Osteoblast (primary cell): Measurements from ENCODE around the gene TNFSF11. TPM values are rescaled to one million over a fixed set of nuclear protein-coding genes. Genes with fewer than 3 reads are reported as not detected.
A peak's percentile ranks its signal among the peaks of the same experiment; 100 is the strongest.

ENCODE experiments used
- DNase-seq: peaks from one replicate; pipeline ENCODE4 v3.0.0; 2011; ENCODE audit warnings: low spot score, mixed read lengths; ENCODE audit not compliant: insufficient read length; ENCODE audit errors: missing footprints
- H2AFZ ChIP-seq: 2 replicates; pipeline ENCODE4 v1.6.0; 2011; ENCODE audit warnings: mild to moderate bottlenecking, low read length
- H3K27ac ChIP-seq: 2 replicates; pipeline ENCODE4 v1.5.1; 2011; ENCODE audit warnings: mild to moderate bottlenecking, low read depth, low read length, moderate library complexity
- H3K27me3 ChIP-seq: 2 replicates; pipeline ENCODE4 v1.6.0; 2012; ENCODE audit warnings: mild to moderate bottlenecking, control low read depth, inconsistent platforms, low read length, moderate library complexity; ENCODE audit not compliant: insufficient read depth
- H3K36me3 ChIP-seq: 2 replicates; pipeline ENCODE4 v1.5.1; 2011; ENCODE audit warnings: mild to moderate bottlenecking, low read length, control low read depth, moderate library complexity; ENCODE audit not compliant: insufficient read depth
- H3K4me1 ChIP-seq: 2 replicates; pipeline ENCODE4 v1.5.1; 2011; ENCODE audit warnings: mild to moderate bottlenecking, low read length, control low read depth, moderate library complexity; ENCODE audit not compliant: insufficient read depth
- H3K4me2 ChIP-seq: 2 replicates; pipeline ENCODE4 v1.6.0; 2011; ENCODE audit warnings: mild to moderate bottlenecking, low read length; ENCODE audit not compliant: insufficient read depth
- H3K4me3 ChIP-seq: fragments of 200-600 bp; sonication (generic); 3 replicates; pipeline ENCODE4 v1.5.1; 2012; ENCODE audit warnings: mild to moderate bottlenecking, low read length, inconsistent platforms; ENCODE audit not compliant: insufficient read depth
- H3K79me2 ChIP-seq: 2 replicates; pipeline ENCODE4 v1.6.0; 2012; ENCODE audit warnings: mild to moderate bottlenecking, low read length, control low read depth, inconsistent platforms; ENCODE audit not compliant: insufficient read depth
- H3K9me3 ChIP-seq: 2 replicates; pipeline ENCODE4 v1.5.1; 2011; ENCODE audit warnings: low read depth, low read length, control low read depth
- H4K20me1 ChIP-seq: 2 replicates; pipeline ENCODE4 v1.6.0; 2012; ENCODE audit warnings: mild to moderate bottlenecking, low read length, control low read depth; ENCODE audit not compliant: insufficient read depth
- total RNA-seq: library from RNA; depleted of rRNA; stranded (reverse); fragments of >200 nt; gene quantifications from 2 replicates; pipeline ENCODE4 v1.2.3, GENCODE V29; 2012
- TF ChIP-seq, protein P1 (sequence below): IDR thresholded peaks from 2 replicates; pipeline ENCODE4 v1.5.1; 2011; ENCODE audit warnings: mild to moderate bottlenecking, low read depth, low read length, moderate library complexity; ENCODE audit errors: extremely low read depth

The TNFSF11 gene
- total RNA-seq, 1 donor: 0.72 TPM

DNA sequence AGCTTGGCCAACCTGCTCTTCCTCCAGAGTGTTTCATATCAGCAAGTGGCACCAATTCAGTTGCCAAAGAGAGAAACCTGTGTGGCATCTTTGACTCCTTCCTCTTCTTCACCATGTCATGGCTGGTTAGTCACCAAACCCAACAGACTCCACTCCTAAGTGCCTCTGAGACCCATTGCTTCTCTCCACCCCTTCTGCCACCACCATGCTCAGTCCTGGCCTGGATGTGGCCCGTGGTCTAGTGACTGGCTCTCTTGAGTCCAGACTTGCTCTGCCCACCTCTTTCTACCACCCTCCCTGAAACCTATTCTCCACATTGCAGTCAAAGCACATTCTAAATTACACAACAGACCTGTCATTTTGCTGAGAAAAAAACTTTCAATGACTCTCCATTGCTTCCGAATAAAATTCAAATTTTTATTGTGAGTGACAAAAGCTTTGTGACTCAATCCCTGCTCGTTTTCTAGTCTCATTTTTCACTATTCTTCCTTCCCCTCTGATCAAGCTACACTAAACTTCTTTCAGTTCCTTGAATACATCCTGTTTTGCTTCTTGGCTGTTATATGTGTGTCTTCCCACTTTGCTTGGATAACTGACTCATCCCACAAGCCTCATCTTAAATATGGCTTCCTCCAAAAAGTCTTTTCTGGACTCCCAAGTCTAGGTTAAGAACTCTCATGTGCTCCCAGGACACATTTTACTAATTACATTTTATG, 12.0 kb upstream of the TNFSF11 start:
- TF ChIP-seq, protein P1, sequence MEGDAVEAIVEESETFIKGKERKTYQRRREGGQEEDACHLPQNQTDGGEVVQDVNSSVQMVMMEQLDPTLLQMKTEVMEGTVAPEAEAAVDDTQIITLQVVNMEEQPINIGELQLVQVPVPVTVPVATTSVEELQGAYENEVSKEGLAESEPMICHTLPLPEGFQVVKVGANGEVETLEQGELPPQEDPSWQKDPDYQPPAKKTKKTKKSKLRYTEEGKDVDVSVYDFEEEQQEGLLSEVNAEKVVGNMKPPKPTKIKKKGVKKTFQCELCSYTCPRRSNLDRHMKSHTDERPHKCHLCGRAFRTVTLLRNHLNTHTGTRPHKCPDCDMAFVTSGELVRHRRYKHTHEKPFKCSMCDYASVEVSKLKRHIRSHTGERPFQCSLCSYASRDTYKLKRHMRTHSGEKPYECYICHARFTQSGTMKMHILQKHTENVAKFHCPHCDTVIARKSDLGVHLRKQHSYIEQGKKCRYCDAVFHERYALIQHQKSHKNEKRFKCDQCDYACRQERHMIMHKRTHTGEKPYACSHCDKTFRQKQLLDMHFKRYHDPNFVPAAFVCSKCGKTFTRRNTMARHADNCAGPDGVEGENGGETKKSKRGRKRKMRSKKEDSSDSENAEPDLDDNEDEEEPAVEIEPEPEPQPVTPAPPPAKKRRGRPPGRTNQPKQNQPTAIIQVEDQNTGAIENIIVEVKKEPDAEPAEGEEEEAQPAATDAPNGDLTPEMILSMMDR: no peak
- H3K4me2 ChIP-seq: peak overlapping the region; percentile 12
- H2AFZ ChIP-seq: peak overlapping the region; percentile 58
- H3K36me3 ChIP-seq: no peaks in the 10 kb centered on the region
- H4K20me1 ChIP-seq: no peaks in the 10 kb centered on the region
- no peaks in the 10 kb centered on the region for H3K27me3 ChIP-seq
- H3K9me3 ChIP-seq: peaks cover 2% of the 10 kb centered on the region
- no peaks in the 10 kb centered on the region for H3K79me2 ChIP-seq
- peaks cover 6% of the 10 kb centered on the region for H3K4me1 ChIP-seq
- no peak overlapping the region for H3K27ac ChIP-seq
- DNase-seq: peak; percentile 76
- no peak overlapping the region for H3K4me3 ChIP-seq

DNA sequence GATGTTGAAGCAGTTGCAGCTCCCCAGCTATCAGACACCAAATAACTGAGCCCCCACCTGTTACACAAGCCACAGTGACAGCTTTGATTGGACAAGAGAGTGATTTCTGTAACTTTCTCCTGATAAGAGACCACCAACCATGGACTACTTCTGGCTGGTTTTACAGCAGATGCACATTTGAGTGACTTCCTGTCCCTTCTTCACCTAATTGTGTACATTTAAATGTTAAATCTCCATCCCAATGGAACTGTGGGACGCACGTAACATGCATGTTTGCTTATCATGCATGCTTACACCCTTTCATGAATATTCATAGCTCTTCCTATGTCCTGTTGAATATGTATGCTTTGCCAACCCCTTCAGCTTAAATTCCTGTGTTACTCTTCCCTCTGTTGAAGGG, 6.0 kb upstream of the TNFSF11 start:
- no peaks in the 10 kb centered on the region for H4K20me1 ChIP-seq
- TF ChIP-seq, protein P1: no peak
- no peaks in the 10 kb centered on the region for H3K4me1 ChIP-seq
- no peak for DNase-seq
- H3K27ac ChIP-seq: no peak overlapping the region
- no peak overlapping the region for H2AFZ ChIP-seq
- H3K4me2 ChIP-seq: no peak overlapping the region
- no peaks in the 10 kb centered on the region for H3K27me3 ChIP-seq
- no peak overlapping the region for H3K4me3 ChIP-seq
- no peaks in the 10 kb centered on the region for H3K79me2 ChIP-seq
- peaks cover 2% of the 10 kb centered on the region for H3K9me3 ChIP-seq
- no peaks in the 10 kb centered on the region for H3K36me3 ChIP-seq

DNA sequence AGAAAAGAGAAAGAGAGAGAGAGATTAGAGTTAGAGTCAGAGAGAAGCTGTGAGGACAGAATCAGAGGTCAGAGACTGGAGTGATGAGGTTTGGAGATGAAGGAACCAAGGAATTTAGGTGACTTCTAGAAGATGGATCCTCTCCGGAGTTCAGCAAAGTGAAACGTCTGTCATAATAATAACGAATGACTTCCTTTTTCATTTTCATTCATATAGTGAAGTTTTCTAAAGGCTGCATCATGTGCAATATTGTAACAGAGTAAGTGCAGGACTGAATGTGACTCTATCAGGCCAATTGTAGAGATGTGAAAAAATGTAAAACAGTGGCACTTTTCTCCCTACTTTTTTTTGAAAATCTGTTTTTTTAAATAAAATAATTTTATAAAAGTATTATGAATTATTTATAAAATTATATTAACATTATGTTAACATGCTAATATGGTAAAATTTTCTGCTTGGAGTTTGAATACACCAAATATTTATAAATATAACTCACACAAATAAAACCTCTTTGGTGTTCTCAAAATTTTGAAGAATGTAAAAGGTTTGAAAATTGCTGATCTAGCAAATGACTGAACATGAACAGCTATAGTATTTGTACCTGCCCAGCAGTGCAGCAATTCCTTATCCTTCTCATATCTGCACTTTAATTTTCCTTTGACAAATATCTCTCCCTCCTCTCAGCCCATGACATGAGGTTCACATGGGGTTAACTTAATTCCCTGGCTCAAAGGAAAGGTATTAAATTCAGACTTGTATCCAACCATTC, 4.2 kb upstream of the TNFSF11 start:
- no peaks in the 10 kb centered on the region for H3K9me3 ChIP-seq
- no peak for DNase-seq
- no peaks in the 10 kb centered on the region for H4K20me1 ChIP-seq
- H3K4me1 ChIP-seq: no peaks in the 10 kb centered on the region
- no peak overlapping the region for H3K4me2 ChIP-seq
- no peak overlapping the region for H3K27ac ChIP-seq
- TF ChIP-seq, protein P1: no peak
- H3K27me3 ChIP-seq: peaks cover 18% of the 10 kb centered on the region
- no peaks in the 10 kb centered on the region for H3K79me2 ChIP-seq
- H2AFZ ChIP-seq: no peak overlapping the region
- H3K36me3 ChIP-seq: no peaks in the 10 kb centered on the region
- H3K4me3 ChIP-seq: no peak overlapping the region

DNA sequence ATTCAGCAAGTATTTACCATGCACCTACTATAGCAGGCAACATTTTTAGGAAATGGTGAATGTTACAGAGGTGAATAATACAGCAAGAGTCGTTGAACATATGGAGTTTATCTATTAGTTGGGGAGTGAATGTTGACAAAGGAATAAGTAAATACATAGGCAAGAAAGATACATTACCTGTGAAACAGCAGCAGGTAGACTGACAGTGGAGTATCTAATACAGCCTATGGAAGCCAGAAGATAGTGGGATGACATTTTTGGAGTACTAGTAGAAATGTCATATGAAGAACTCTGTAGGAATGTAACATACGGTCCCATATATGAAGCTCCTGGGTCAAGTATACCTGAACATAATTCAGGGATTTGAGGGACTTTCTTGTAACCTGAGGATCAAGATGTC, 2.1 kb upstream of the TNFSF11 start:
- DNase-seq: no peak
- TF ChIP-seq, protein P1: no peak
- no peaks in the 10 kb centered on the region for H3K79me2 ChIP-seq
- no peaks in the 10 kb centered on the region for H3K4me1 ChIP-seq
- H3K36me3 ChIP-seq: no peaks in the 10 kb centered on the region
- H3K9me3 ChIP-seq: no peaks in the 10 kb centered on the region
- no peak overlapping the region for H3K4me3 ChIP-seq
- no peaks in the 10 kb centered on the region for H4K20me1 ChIP-seq
- no peak overlapping the region for H3K4me2 ChIP-seq
- no peak overlapping the region for H3K27ac ChIP-seq
- H2AFZ ChIP-seq: no peak overlapping the region
- peaks cover 39% of the 10 kb centered on the region for H3K27me3 ChIP-seq
